OCI-LY1 (cell line): Measurements from ENCODE around the gene ANTXR1.

Source experiments
- H2AFZ ChIP-seq: fragments of 200-600 bp; sonication (generic), shearing (Covaris generic); 2 replicates; pipeline ENCODE4 v1.6.0; 2014; ENCODE audit warnings: antibody characterized with exemption, mild to moderate bottlenecking, low read length
- H3F3A ChIP-seq: fragments of 200-600 bp; sonication (generic), shearing (Covaris generic); 2 replicates; pipeline ENCODE4 v1.6.0; 2014; ENCODE audit warnings: mild to moderate bottlenecking, antibody characterized with exemption, low read length, moderate library complexity; ENCODE audit not compliant: insufficient read depth
- H3K27ac ChIP-seq: fragments of 200-600 bp; sonication (generic); 2 replicates; pipeline ENCODE4 v1.5.1; 2014; ENCODE audit warnings: low read length, mixed run types, mild to moderate bottlenecking, low read depth; ENCODE audit not compliant: poor library complexity, severe bottlenecking
- H3K27me3 ChIP-seq: fragments of 200-600 bp; sonication (generic); 2 replicates; pipeline ENCODE4 v1.6.0; 2014; ENCODE audit warnings: antibody characterized with exemption, mild to moderate bottlenecking, low read length, moderate library complexity; ENCODE audit not compliant: insufficient read depth
- H3K36me3 ChIP-seq: fragments of 200-600 bp; sonication (generic); 2 replicates; pipeline ENCODE4 v1.6.1; 2014; ENCODE audit warnings: mild to moderate bottlenecking, antibody characterized with exemption, low read length, moderate library complexity, mixed read lengths; ENCODE audit not compliant: insufficient read depth
- H3K4me1 ChIP-seq: fragments of 200-600 bp; sonication (generic); 2 replicates; pipeline ENCODE4 v1.5.1; 2014; ENCODE audit warnings: mild to moderate bottlenecking, low read length, moderate library complexity; ENCODE audit not compliant: insufficient read depth, severe bottlenecking
- H3K4me2 ChIP-seq: fragments of 200-600 bp; sonication (generic), shearing (Covaris generic); 2 replicates; pipeline ENCODE4 v1.6.1; 2014; ENCODE audit warnings: low read length
- H3K4me3 ChIP-seq: fragments of 200-600 bp; sonication (generic); 2 replicates; pipeline ENCODE4 v1.5.1; 2014; ENCODE audit warnings: low read length, low read depth, mild to moderate bottlenecking, mixed read lengths; ENCODE audit not compliant: poor library complexity, severe bottlenecking
- H3K79me2 ChIP-seq: fragments of 200-600 bp; shearing (Covaris generic); 2 replicates; pipeline ENCODE4 v1.6.1; 2016; ENCODE audit warnings: mixed run types, low read length, mixed read lengths; ENCODE audit not compliant: insufficient read depth
- H3K9ac ChIP-seq: fragments of 200-600 bp; sonication (generic), shearing (Covaris generic); 2 replicates; pipeline ENCODE4 v1.6.1; 2014; ENCODE audit warnings: mild to moderate bottlenecking, low read length, mixed read lengths
- H3K9me2 ChIP-seq: fragments of 200-600 bp; sonication (generic), shearing (Covaris generic); 2 replicates; pipeline ENCODE4 v1.6.1; 2014; ENCODE audit warnings: low read depth, mild to moderate bottlenecking, low read length, mixed read lengths
- H3K9me3 ChIP-seq: fragments of 200-600 bp; shearing (Covaris generic); 2 replicates; pipeline ENCODE4 v1.6.1; 2014; ENCODE audit warnings: low read length, mixed read lengths
- H4K20me1 ChIP-seq: fragments of 200-600 bp; sonication (generic), shearing (Covaris generic); 2 replicates; pipeline ENCODE4 v1.6.0; 2016; ENCODE audit warnings: mild to moderate bottlenecking, low read length; ENCODE audit not compliant: insufficient read depth
- CTCF ChIP-seq: fragments of 200-600 bp; sonication (generic), shearing (Covaris generic); IDR thresholded peaks from 2 replicates; pipeline ENCODE4 v1.5.1; 2017; ENCODE audit warnings: mild to moderate bottlenecking, antibody characterized with exemption, low read length, moderate library complexity, mixed read lengths
- EZH2 ChIP-seq: fragments of 200-600 bp; sonication (generic), shearing (Covaris generic); IDR thresholded peaks from 2 replicates; pipeline ENCODE4 v1.8.0; 2017; ENCODE audit warnings: borderline replicate concordance, mixed run types, mild to moderate bottlenecking, antibody characterized with exemption, low read length, moderate library complexity, mixed read lengths

ANTXR1 gene

DNA sequence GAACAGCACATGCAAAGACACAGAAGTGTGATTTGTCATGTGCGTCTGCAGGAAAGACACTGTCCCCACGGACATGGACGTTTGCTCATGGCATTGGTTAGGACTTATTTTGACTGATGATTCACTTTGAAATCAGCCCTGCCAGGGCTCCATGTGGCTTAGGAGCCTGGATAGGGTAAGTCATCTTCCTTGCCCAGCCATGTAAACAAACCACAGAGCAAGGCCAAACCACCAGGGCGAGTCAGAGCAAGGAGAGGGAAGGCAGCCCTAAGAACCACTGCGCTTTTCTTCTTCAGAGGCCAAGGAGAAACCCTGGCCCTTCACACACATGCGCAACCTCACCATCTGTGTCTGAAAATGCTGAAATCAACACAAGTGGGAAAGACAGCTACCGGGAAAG, 285.3 kb downstream of the ANTXR1 start:
- Histone ChIP-seq H3K4me1 (no peaks in the 10 kb centered on the region), H3K9me2 (no peaks in the 10 kb centered on the region), H3F3A (no peaks in the 10 kb centered on the region), H3K27me3 (no peaks in the 10 kb centered on the region), H3K4me3 (no peak overlapping the region), H3K27ac (no peak overlapping the region), H2AFZ (no peak overlapping the region), H3K4me2 (no peak overlapping the region), H3K79me2 (no peaks in the 10 kb centered on the region), H4K20me1 (no peaks in the 10 kb centered on the region), H3K36me3 (no peaks in the 10 kb centered on the region), H3K9ac (no peak overlapping the region), H3K9me3 (no peaks in the 10 kb centered on the region)
- TF ChIP-seq CTCF (no peak), EZH2 (no peak)

- Histone ChIP-seq H3F3A (no peaks in the 10 kb centered on the region), H3K36me3 (no peaks in the 10 kb centered on the region), H4K20me1 (no peaks in the 10 kb centered on the region), H3K4me1 (no peaks in the 10 kb centered on the region), H3K4me2 (no peak overlapping the region), H3K27ac (no peak overlapping the region), H3K27me3 (no peaks in the 10 kb centered on the region), H3K9me3 (no peaks in the 10 kb centered on the region), H3K79me2 (no peaks in the 10 kb centered on the region), H3K4me3 (no peak overlapping the region), H2AFZ (no peak overlapping the region), H3K9ac (no peak overlapping the region), H3K9me2 (no peaks in the 10 kb centered on the region)
- no peak for TF ChIP-seq CTCF
- TF ChIP-seq EZH2 = no peak
Measured at GRCh38 chr2:69298862-69299261, 285.9 kb downstream of the ANTXR1 start.
